SU-DHL-6 (cell line): ENCODE data around the gene ATP6V1B1.

ENCODE experiments used
- H2AFZ ChIP-seq: fragments of 200-600 bp; sonication (generic); 2 replicates; pipeline ENCODE4 v1.6.1; 2014; ENCODE audit warnings: low read depth, mild to moderate bottlenecking, moderate library complexity, mixed read lengths, antibody characterized with exemption, low read length; ENCODE audit not compliant: severe bottlenecking
- H3F3A ChIP-seq: fragments of 200-600 bp; shearing (Covaris generic); 2 replicates; pipeline ENCODE4 v1.6.0; 2016; ENCODE audit warnings: antibody characterized with exemption, mild to moderate bottlenecking; ENCODE audit not compliant: insufficient read depth
- H3K27ac ChIP-seq: fragments of 200-600 bp; sonication (generic); 2 replicates; pipeline ENCODE4 v1.5.1; 2016; ENCODE audit warnings: low read depth, mild to moderate bottlenecking, low read length, moderate library complexity, mixed read lengths
- H3K27me3 ChIP-seq: fragments of 200-600 bp; sonication (generic), shearing (Covaris generic); 2 replicates; pipeline ENCODE4 v1.6.0; 2014; ENCODE audit warnings: mild to moderate bottlenecking, low read length
- H3K36me3 ChIP-seq: fragments of 200-600 bp; sonication (generic); 2 replicates; pipeline ENCODE4 v1.6.1; 2014; ENCODE audit warnings: mild to moderate bottlenecking, low read length, mixed read lengths
- H3K4me2 ChIP-seq: fragments of 300-600, 200-600 bp; shearing (Covaris generic), sonication (generic); 2 replicates; pipeline ENCODE4 v1.6.0; 2014; ENCODE audit warnings: low read length, low read depth, mild to moderate bottlenecking; ENCODE audit not compliant: poor library complexity, severe bottlenecking
- H3K4me3 ChIP-seq: fragments of 200-600 bp; sonication (generic); 2 replicates; pipeline ENCODE4 v1.5.1; 2014; ENCODE audit warnings: antibody characterized with exemption, low read length, mild to moderate bottlenecking, mixed read lengths; ENCODE audit not compliant: insufficient read depth, poor library complexity, severe bottlenecking
- H3K79me2 ChIP-seq: fragments of 200-600 bp; sonication (generic); 2 replicates; pipeline ENCODE4 v1.6.1; 2014; ENCODE audit warnings: mild to moderate bottlenecking, low read length, moderate library complexity; ENCODE audit not compliant: insufficient read depth
- H3K9ac ChIP-seq: fragments of 200-600 bp; sonication (generic); 2 replicates; pipeline ENCODE4 v1.7.0; 2014; ENCODE audit warnings: mild to moderate bottlenecking, low read length
- H3K9me2 ChIP-seq: fragments of 200-600 bp; sonication (generic); replicated peaks from 2 replicates; pipeline ENCODE4 v1.6.1; 2014; ENCODE audit warnings: low read length; ENCODE audit not compliant: insufficient read depth
- H3K9me3 ChIP-seq: fragments of 200-600 bp; sonication (generic); 2 replicates; pipeline ENCODE4 v1.6.1; 2014; ENCODE audit warnings: low read length, mixed read lengths; ENCODE audit not compliant: insufficient read depth
- H4K20me1 ChIP-seq: fragments of 200-600 bp; sonication (generic); 2 replicates; pipeline ENCODE4 v1.6.1; 2014; ENCODE audit warnings: low read depth, mild to moderate bottlenecking, antibody characterized with exemption, low read length, moderate library complexity, mixed read lengths
- CTCF ChIP-seq: fragments of 200-600 bp; sonication (generic); IDR thresholded peaks from one replicate; pipeline ENCODE4 v1.5.1; 2017; ENCODE audit warnings: antibody characterized with exemption, mild to moderate bottlenecking, low read length, moderate library complexity; ENCODE audit not compliant: insufficient read depth, poor library complexity, severe bottlenecking
- EZH2phosphoT487 ChIP-seq: fragments of 200-600 bp; sonication (generic), shearing (Covaris generic); conservative IDR thresholded peaks from 2 replicates; pipeline ENCODE4 v1.6.1; 2018; ENCODE audit warnings: mild to moderate bottlenecking, antibody characterized with exemption, low read length, moderate library complexity, mixed read lengths

ATP6V1B1 gene

GRCh38 chr2:71003396-71003795, 67.7 kb downstream of the ATP6V1B1 start:
- H2AFZ ChIP-seq: no peak overlapping the region
- H3K27ac ChIP-seq: no peak overlapping the region

GRCh38 chr2:71003966-71004755, 68.5 kb downstream of the ATP6V1B1 start:
- Histone ChIP-seq H3K4me2 (no peak overlapping the region), H3K9me2 (no peaks in the 10 kb centered on the region), H3F3A (no peaks in the 10 kb centered on the region), H3K9me3 (no peaks in the 10 kb centered on the region), H3K4me3 (no peak overlapping the region), H3K27me3 (no peaks in the 10 kb centered on the region), H2AFZ (no peak overlapping the region), H3K79me2 (no peaks in the 10 kb centered on the region), H3K9ac (no peak overlapping the region), H3K27ac (no peak overlapping the region), H3K36me3 (no peaks in the 10 kb centered on the region), H4K20me1 (no peaks in the 10 kb centered on the region)
- TF ChIP-seq EZH2phosphoT487 (no peak), CTCF (no peak)

More at GRCh38 chr2:71003396-71003795, 67.7 kb downstream of the ATP6V1B1 start:
- Histone ChIP-seq H3K79me2 (no peaks in the 10 kb centered on the region), H3F3A (no peaks in the 10 kb centered on the region), H3K36me3 (no peaks in the 10 kb centered on the region), H4K20me1 (no peaks in the 10 kb centered on the region), H3K27me3 (no peaks in the 10 kb centered on the region), H3K9me3 (no peaks in the 10 kb centered on the region), H3K9me2 (no peaks in the 10 kb centered on the region), H3K4me3 (no peak overlapping the region), H3K9ac (no peak overlapping the region), H3K4me2 (no peak overlapping the region)
- no peak for TF ChIP-seq CTCF
- TF ChIP-seq EZH2phosphoT487: no peak

GRCh38 chr2:71004857-71005256, 69.2 kb downstream of the ATP6V1B1 start:
- no peaks in the 10 kb centered on the region for H3K27me3 ChIP-seq
- no peak overlapping the region for H2AFZ ChIP-seq
- H3K9me3 ChIP-seq: no peaks in the 10 kb centered on the region
- H3K27ac ChIP-seq: no peak overlapping the region
- TF ChIP-seq EZH2phosphoT487 (no peak), CTCF (no peak)
- no peak overlapping the region for H3K4me2 ChIP-seq
- no peaks in the 10 kb centered on the region for H3K36me3 ChIP-seq
- no peaks in the 10 kb centered on the region for H3F3A ChIP-seq
- H3K9me2 ChIP-seq: no peaks in the 10 kb centered on the region
- H3K4me3 ChIP-seq: no peak overlapping the region
- no peaks in the 10 kb centered on the region for H3K79me2 ChIP-seq
- no peak overlapping the region for H3K9ac ChIP-seq
- no peaks in the 10 kb centered on the region for H4K20me1 ChIP-seq
